Measurements from ENCODE around the gene TNFSF10.

- TF ChIP-seq ZMAT4 (CRISPR knock-in tag; IDR thresholded peaks at IDR 0.05) (no peak), CTCF (IDR thresholded peaks at IDR 0.05) (no peak), TP53 (CRISPR knock-in tag; IDR thresholded peaks at IDR 0.05) (no peak), ESRRA (CRISPR knock-in tag; IDR thresholded peaks at IDR 0.05; ENCODE audit: borderline replicate concordance) (no peak), MAX (CRISPR knock-in tag; IDR thresholded peaks at IDR 0.05) (no peak)
These were observed 1.9 kb upstream of the TNFSF10 start for GRCh38 chr3:172525116-172525613.

All from WTC11 (cell line).